ENCODE measurements around the gene MGST3.

GRCh38 chr1:165630629-165631341, at the start of gene MGST3:
- peak; percentile 80 for TF ChIP-seq KLF12 (CRISPR knock-in tag; IDR thresholded peaks at IDR 0.05; ENCODE audit: borderline replicate concordance)
- TF ChIP-seq, protein P1, sequence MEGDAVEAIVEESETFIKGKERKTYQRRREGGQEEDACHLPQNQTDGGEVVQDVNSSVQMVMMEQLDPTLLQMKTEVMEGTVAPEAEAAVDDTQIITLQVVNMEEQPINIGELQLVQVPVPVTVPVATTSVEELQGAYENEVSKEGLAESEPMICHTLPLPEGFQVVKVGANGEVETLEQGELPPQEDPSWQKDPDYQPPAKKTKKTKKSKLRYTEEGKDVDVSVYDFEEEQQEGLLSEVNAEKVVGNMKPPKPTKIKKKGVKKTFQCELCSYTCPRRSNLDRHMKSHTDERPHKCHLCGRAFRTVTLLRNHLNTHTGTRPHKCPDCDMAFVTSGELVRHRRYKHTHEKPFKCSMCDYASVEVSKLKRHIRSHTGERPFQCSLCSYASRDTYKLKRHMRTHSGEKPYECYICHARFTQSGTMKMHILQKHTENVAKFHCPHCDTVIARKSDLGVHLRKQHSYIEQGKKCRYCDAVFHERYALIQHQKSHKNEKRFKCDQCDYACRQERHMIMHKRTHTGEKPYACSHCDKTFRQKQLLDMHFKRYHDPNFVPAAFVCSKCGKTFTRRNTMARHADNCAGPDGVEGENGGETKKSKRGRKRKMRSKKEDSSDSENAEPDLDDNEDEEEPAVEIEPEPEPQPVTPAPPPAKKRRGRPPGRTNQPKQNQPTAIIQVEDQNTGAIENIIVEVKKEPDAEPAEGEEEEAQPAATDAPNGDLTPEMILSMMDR (CRISPR knock-in tag; IDR thresholded peaks at IDR 0.05): no peak
- TF ChIP-seq, protein P2, sequence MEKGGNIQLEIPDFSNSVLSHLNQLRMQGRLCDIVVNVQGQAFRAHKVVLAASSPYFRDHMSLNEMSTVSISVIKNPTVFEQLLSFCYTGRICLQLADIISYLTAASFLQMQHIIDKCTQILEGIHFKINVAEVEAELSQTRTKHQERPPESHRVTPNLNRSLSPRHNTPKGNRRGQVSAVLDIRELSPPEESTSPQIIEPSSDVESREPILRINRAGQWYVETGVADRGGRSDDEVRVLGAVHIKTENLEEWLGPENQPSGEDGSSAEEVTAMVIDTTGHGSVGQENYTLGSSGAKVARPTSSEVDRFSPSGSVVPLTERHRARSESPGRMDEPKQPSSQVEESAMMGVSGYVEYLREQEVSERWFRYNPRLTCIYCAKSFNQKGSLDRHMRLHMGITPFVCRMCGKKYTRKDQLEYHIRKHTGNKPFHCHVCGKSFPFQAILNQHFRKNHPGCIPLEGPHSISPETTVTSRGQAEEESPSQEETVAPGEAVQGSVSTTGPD (CRISPR knock-in tag; IDR thresholded peaks at IDR 0.05): no peak
- no peak for TF ChIP-seq ZMAT3 (CRISPR knock-in tag; conservative IDR thresholded peaks at IDR 0.05)
- no peak for TF ChIP-seq DNMT3B (CRISPR knock-in tag; conservative IDR thresholded peaks at IDR 0.05)
- TF ChIP-seq, protein P3, sequence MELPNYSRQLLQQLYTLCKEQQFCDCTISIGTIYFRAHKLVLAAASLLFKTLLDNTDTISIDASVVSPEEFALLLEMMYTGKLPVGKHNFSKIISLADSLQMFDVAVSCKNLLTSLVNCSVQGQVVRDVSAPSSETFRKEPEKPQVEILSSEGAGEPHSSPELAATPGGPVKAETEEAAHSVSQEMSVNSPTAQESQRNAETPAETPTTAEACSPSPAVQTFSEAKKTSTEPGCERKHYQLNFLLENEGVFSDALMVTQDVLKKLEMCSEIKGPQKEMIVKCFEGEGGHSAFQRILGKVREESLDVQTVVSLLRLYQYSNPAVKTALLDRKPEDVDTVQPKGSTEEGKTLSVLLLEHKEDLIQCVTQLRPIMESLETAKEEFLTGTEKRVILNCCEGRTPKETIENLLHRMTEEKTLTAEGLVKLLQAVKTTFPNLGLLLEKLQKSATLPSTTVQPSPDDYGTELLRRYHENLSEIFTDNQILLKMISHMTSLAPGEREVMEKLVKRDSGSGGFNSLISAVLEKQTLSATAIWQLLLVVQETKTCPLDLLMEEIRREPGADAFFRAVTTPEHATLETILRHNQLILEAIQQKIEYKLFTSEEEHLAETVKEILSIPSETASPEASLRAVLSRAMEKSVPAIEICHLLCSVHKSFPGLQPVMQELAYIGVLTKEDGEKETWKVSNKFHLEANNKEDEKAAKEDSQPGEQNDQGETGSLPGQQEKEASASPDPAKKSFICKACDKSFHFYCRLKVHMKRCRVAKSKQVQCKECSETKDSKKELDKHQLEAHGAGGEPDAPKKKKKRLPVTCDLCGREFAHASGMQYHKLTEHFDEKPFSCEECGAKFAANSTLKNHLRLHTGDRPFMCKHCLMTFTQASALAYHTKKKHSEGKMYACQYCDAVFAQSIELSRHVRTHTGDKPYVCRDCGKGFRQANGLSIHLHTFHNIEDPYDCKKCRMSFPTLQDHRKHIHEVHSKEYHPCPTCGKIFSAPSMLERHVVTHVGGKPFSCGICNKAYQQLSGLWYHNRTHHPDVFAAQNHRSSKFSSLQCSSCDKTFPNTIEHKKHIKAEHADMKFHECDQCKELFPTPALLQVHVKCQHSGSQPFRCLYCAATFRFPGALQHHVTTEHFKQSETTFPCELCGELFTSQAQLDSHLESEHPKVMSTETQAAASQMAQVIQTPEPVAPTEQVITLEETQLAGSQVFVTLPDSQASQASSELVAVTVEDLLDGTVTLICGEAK (IDR thresholded peaks at IDR 0.05): no peak
- TF ChIP-seq, protein P3 (CRISPR knock-in tag; IDR thresholded peaks at IDR 0.05): peak; percentile 53; the same call in 1 of the 2 replicates
- TF ChIP-seq ZBTB14 (CRISPR knock-in tag; IDR thresholded peaks at IDR 0.05): peak; percentile 67
- no peak for TF ChIP-seq ZFYVE20 (CRISPR knock-in tag; IDR thresholded peaks at IDR 0.05; ENCODE audit: borderline replicate concordance, low read depth)
- TF ChIP-seq SP5 (CRISPR knock-in tag; IDR thresholded peaks at IDR 0.05; ENCODE audit: borderline replicate concordance, low read depth): no peak
- TF ChIP-seq JUN (CRISPR knock-in tag; IDR thresholded peaks at IDR 0.05): peak; percentile 13; the same call in 1 of the 2 replicates
- peak in 1 of 2 experiments; percentile 31; a peak in 1 of 4 replicates for TF ChIP-seq REST (IDR thresholded peaks at IDR 0.05; ENCODE audit: borderline replicate concordance in 1 of 2, low read depth in 1 of 2, low read length in 2 of 2)
